H1 (cell line): Measurements from ENCODE around the gene GLP1R. TPM values are rescaled to one million over a fixed set of nuclear protein-coding genes. Genes with fewer than 3 reads are reported as not detected.

Source experiments
- CTCF ChIA-PET: fragments of 300-600 bp; sonication (Branson Sonifier 250); formaldehyde crosslinking; loops from one replicate; lab custom pipeline; 2021; ENCODE audit not compliant: partially characterized antibody; lab: Charles Lee
- POLR2A ChIA-PET: fragments of 300-600 bp; sonication (Branson Sonifier 250); formaldehyde crosslinking; loops from one replicate; lab custom pipeline; 2021; ENCODE audit warnings: inconsistent platforms; ENCODE audit not compliant: partially characterized antibody; lab: Charles Lee
- DNase-seq, 2 experiments: peaks; one replicate each; pipeline versions ENCODE4 v3.0.0 to v3.0.0-alpha.2; 2010 to 2022; ENCODE audit warnings: low spot score in 2 of 2, low read depth in 1 of 2, mixed read lengths in 1 of 2
- FAIRE-seq: peaks from 2 replicates; lab custom pipeline; 2011; peaks lifted over from hg19 to GRCh38; lab: Jason Lieb, UNC
- H2AFZ ChIP-seq: 2 replicates; pipeline ENCODE4 v1.8.1; 2012; ENCODE audit warnings: low read length, inconsistent platforms
- H2AK5ac ChIP-seq: 2 replicates; pipeline ENCODE4 v1.6.1; 2013; ENCODE audit warnings: low read depth, low read length
- H2BK120ac ChIP-seq: replicated peaks from 2 replicates; pipeline ENCODE3; 2013; ENCODE audit warnings: low read depth, low read length, inconsistent platforms
- H2BK12ac ChIP-seq: 2 replicates; pipeline ENCODE4 v1.6.1; 2013; ENCODE audit warnings: low read depth, low read length
- H2BK15ac ChIP-seq: 2 replicates; pipeline ENCODE4 v1.6.1; 2013; ENCODE audit warnings: low read length
- H2BK20ac ChIP-seq: 2 replicates; pipeline ENCODE4 v1.6.1; 2013; ENCODE audit warnings: low read length
- H2BK5ac ChIP-seq: 2 replicates; pipeline ENCODE4 v1.6.1; 2013; ENCODE audit warnings: low read depth, low read length
- H3K14ac ChIP-seq: 2 replicates; pipeline ENCODE4 v1.6.1; 2013; ENCODE audit warnings: inconsistent platforms; ENCODE audit not compliant: insufficient read length
- H3K18ac ChIP-seq: 2 replicates; pipeline ENCODE4 v1.6.1; 2013; ENCODE audit warnings: low read length; ENCODE audit errors: extremely low read depth
- H3K23ac ChIP-seq: 2 replicates; pipeline ENCODE4 v1.6.1; 2013; ENCODE audit warnings: inconsistent platforms; ENCODE audit not compliant: insufficient read length
- H3K23me2 ChIP-seq: 2 replicates; pipeline ENCODE4 v1.6.1; 2013; ENCODE audit warnings: low read depth, low read length
- H3K27ac ChIP-seq: 2 replicates; pipeline ENCODE4 v1.6.1; 2011; ENCODE audit warnings: low read depth, low read length, inconsistent platforms
- H3K27me3 ChIP-seq, 4 experiments: replicated peaks in 1 of 4; 1 replicate in 1 of 4; 2 replicates in 3 of 4; pipeline versions ENCODE4 v1.6.1 to v1.8.1; 2011 to 2013; ENCODE audit warnings: low read length in 3 of 4, mild to moderate bottlenecking in 3 of 4, inconsistent platforms in 2 of 4, mixed read lengths in 2 of 4, moderate library complexity in 1 of 4; ENCODE audit not compliant: control insufficient read depth in 3 of 4, insufficient read depth in 3 of 4; ENCODE audit errors: extremely low read depth in 1 of 4
- H3K36me3 ChIP-seq, 4 experiments: 2 replicates each; pipeline versions ENCODE4 v1.6.1 to v1.8.1; 2011 to 2013; ENCODE audit warnings: mild to moderate bottlenecking in 4 of 4, low read length in 3 of 4, moderate library complexity in 2 of 4, control low read depth in 1 of 4, inconsistent platforms in 1 of 4; ENCODE audit not compliant: insufficient read depth in 4 of 4, control insufficient read depth in 2 of 4
- H3K4ac ChIP-seq: replicated peaks from 2 replicates; pipeline ENCODE3; 2013; ENCODE audit warnings: low read length, low read depth, mixed read lengths, inconsistent platforms; ENCODE audit not compliant: insufficient read length
- H3K4me1 ChIP-seq, 4 experiments: replicated peaks in 1 of 4; 1 replicate in 1 of 4; 2 replicates in 3 of 4; pipeline versions ENCODE4 v1.6.1 to v1.8.1; 2011 to 2013; ENCODE audit warnings: low read length in 3 of 4, inconsistent platforms in 2 of 4, mixed read lengths in 1 of 4; ENCODE audit not compliant: insufficient read depth in 4 of 4, control insufficient read depth in 3 of 4
- H3K4me2 ChIP-seq, 2 experiments: 2 replicates each; pipeline versions ENCODE4 v1.6.1 to v1.8.1; 2011 to 2013; ENCODE audit warnings: low read depth in 2 of 2, low read length in 2 of 2, control low read depth in 1 of 2, inconsistent platforms in 1 of 2, mild to moderate bottlenecking in 1 of 2; ENCODE audit not compliant: insufficient read depth in 1 of 2
- H3K4me3 ChIP-seq, 4 experiments: fragments of 200-600, 300-600 bp in 1 of 4; sonication (generic), shearing (Covaris generic), sonication (Bioruptor Twin) in 1 of 4; 2 replicates each; pipeline versions ENCODE4 v1.5.1 to v1.8.1; 2011 to 2016; ENCODE audit warnings: low read length in 4 of 4, low read depth in 3 of 4, control low read depth in 2 of 4, inconsistent platforms in 2 of 4, mild to moderate bottlenecking in 2 of 4, mixed read lengths in 1 of 4, moderate library complexity in 1 of 4; ENCODE audit not compliant: insufficient read depth in 2 of 4; ENCODE audit errors: extremely low read depth in 1 of 4
- H3K56ac ChIP-seq: replicated peaks from 2 replicates; pipeline ENCODE3; 2013; ENCODE audit warnings: low read depth, mild to moderate bottlenecking, mixed read lengths, low read length, inconsistent platforms; ENCODE audit not compliant: insufficient read length
- H3K79me1 ChIP-seq: 2 replicates; pipeline ENCODE4 v1.6.1; 2013; ENCODE audit warnings: low read depth, low read length, control low read depth
- H3K79me2 ChIP-seq, 2 experiments: 2 replicates each; pipeline versions ENCODE4 v1.6.1 to v1.8.1; 2012 to 2013; ENCODE audit warnings: low read length in 2 of 2, mild to moderate bottlenecking in 2 of 2, inconsistent platforms in 1 of 2; ENCODE audit not compliant: insufficient read depth in 2 of 2, control insufficient read depth in 1 of 2
- H3K9ac ChIP-seq, 4 experiments: replicated peaks in 1 of 4; 1 replicate in 1 of 4; 2 replicates in 3 of 4; pipeline versions ENCODE4 v1.6.1 to v1.8.1; 2011 to 2013; ENCODE audit warnings: low read depth in 3 of 4, low read length in 3 of 4, control low read depth in 2 of 4, mild to moderate bottlenecking in 2 of 4, moderate library complexity in 2 of 4, inconsistent platforms in 1 of 4; ENCODE audit errors: extremely low read depth in 1 of 4
- H3K9me3 ChIP-seq, 2 experiments: 2 replicates each; pipeline versions ENCODE4 v1.6.1 to v1.8.1; 2012 to 2013; ENCODE audit warnings: mild to moderate bottlenecking in 2 of 2, moderate library complexity in 2 of 2, control low read depth in 1 of 2, inconsistent platforms in 1 of 2, low read depth in 1 of 2, low read length in 1 of 2, mixed read lengths in 1 of 2; ENCODE audit not compliant: insufficient read depth in 2 of 2
- H4K20me1 ChIP-seq, 2 experiments: replicated peaks in 1 of 2; 2 replicates each; pipeline versions ENCODE3 to v1.8.1; 2011 to 2013; ENCODE audit warnings: inconsistent platforms in 2 of 2, low read length in 2 of 2, mild to moderate bottlenecking in 1 of 2; ENCODE audit not compliant: insufficient read depth in 2 of 2, control insufficient read depth in 1 of 2
- H4K5ac ChIP-seq: 2 replicates; pipeline ENCODE4 v1.6.1; 2013; ENCODE audit warnings: low read length, low read depth, mixed read lengths, inconsistent platforms; ENCODE audit not compliant: insufficient read length
- H4K8ac ChIP-seq: 2 replicates; pipeline ENCODE4 v1.8.0; 2013; ENCODE audit warnings: mild to moderate bottlenecking, moderate library complexity, low read length, inconsistent platforms; ENCODE audit not compliant: insufficient read depth; ENCODE audit errors: extremely low read depth
- H4K91ac ChIP-seq: replicated peaks from 2 replicates; pipeline ENCODE3; 2013; ENCODE audit warnings: low read length, mixed read lengths, inconsistent platforms; ENCODE audit not compliant: insufficient read length
- BCL11A ChIP-seq, 2 experiments: IDR thresholded peaks; one replicate each; pipeline ENCODE4 v1.6.1; 2011; ENCODE audit warnings: low read depth in 2 of 2, low read length in 2 of 2, mild to moderate bottlenecking in 2 of 2
- E2F6 ChIP-seq: IDR thresholded peaks from 2 replicates; pipeline ENCODE4 v1.6.1; 2012; ENCODE audit warnings: inconsistent platforms
- NRF1 ChIP-seq: IDR thresholded peaks from 2 replicates; pipeline ENCODE4 v1.6.1; 2011; ENCODE audit warnings: mild to moderate bottlenecking, low read depth, low read length, improper control_type of control experiment
- POU5F1 ChIP-seq: IDR thresholded peaks from 2 replicates; pipeline ENCODE4 v1.6.1; 2011; ENCODE audit warnings: low read depth, mild to moderate bottlenecking, low read length, moderate library complexity
- RNF2 ChIP-seq: fragments of 200-900, 300-1000 bp; sonication (generic); IDR thresholded peaks from 2 replicates; pipeline ENCODE4 v1.7.1; 2016; ENCODE audit warnings: borderline replicate concordance, low read depth, mild to moderate bottlenecking, antibody characterized with exemption, low read length; ENCODE audit not compliant: poor library complexity, severe bottlenecking; ENCODE audit errors: missing control alignments
- SP2 ChIP-seq: IDR thresholded peaks from 2 replicates; pipeline ENCODE4 v1.6.1; 2012; ENCODE audit warnings: mild to moderate bottlenecking, low read length, inconsistent platforms
- WGBS, 2 experiments: shearing (Covaris generic) in 1 of 2; methylation state at CpG; one replicate each; pipeline versions ENCODE4 v1.1.6 to v1.1.7; 2013 to 2015; ENCODE audit warnings: low lambda C conversion rate in 2 of 2, mixed read lengths in 2 of 2, inconsistent platforms in 1 of 2, low coverage in 1 of 2, missing lambda C conversion rate in 1 of 2; ENCODE audit not compliant: insufficient replicate concordance in 2 of 2, insufficient coverage in 1 of 2, insufficient read length in 1 of 2; ENCODE audit errors: extremely low coverage in 1 of 2, missing lambda C conversion rate in 1 of 2; 5-methylcytosine and 5-hydroxymethylcytosine counted together
- polyA plus RNA-seq, 7 experiments: library from polyadenylated mRNA; depleted of rRNA in 3 of 7; stranded (reverse) in 5 of 7; unstranded in 2 of 7; fragments of >200 nt in 5 of 7; fragments of 200-250 nt in 2 of 7; gene quantifications; 1 replicate in 5 of 7; 2 replicates in 1 of 7; 4 replicates in 1 of 7; pipeline versions ENCODE4 v1.2.1 to v1.2.3, GENCODE V29; 2011 to 2013; ENCODE audit warnings: missing spikeins in 2 of 7, mixed read lengths in 2 of 7
- total RNA-seq: library from RNA; stranded (reverse); fragmentation: NEBNext Ultra II Directional; extraction: Animal tissue kit (Norgen Biotek cat#: 25700); gene quantifications from 2 replicates; pipeline ENCODE4 v1.2.1, GENCODE V29; 2021

The GLP1R gene
- total and polyA plus RNA-seq, 2 of the 8 experiments (the other 6 are each of a cell fraction or from before 2014, with no cell fraction given) = 2.6 to 2.7 TPM

- H3K27ac ChIP-seq = no peak overlapping the region
Measured at GRCh38 chr6:39004801-39005200, 43.8 kb upstream of the GLP1R start.

More at GRCh38 chr6:39004801-39005200, 43.8 kb upstream of the GLP1R start:
- no peaks in the 10 kb centered on the region for H3K79me2 ChIP-seq
- no peaks in the 10 kb centered on the region for H4K20me1 ChIP-seq
- ChIA-PET CTCF (interaction anchor here (0.8 to 15.1 kb wide), 8 partner anchors 8 to 306 kb away, joined by 4 to 250 read pairs (median 21); no protein-coding TSS in a partner anchor), POLR2A (no interaction called here)
- TF ChIP-seq POU5F1 (no peak), E2F6 (no peak), BCL11A (IDR thresholded peaks at IDR 0.05; ENCODE audit: low read depth in 2 of 2, low read length in 2 of 2) (no peak), SP2 (no peak), RNF2 (no peak), NRF1 (no peak)
- DNase-seq (no peak), FAIRE-seq (no peak)
- H3K79me1 ChIP-seq = no peaks in the 10 kb centered on the region
- no peak overlapping the region for H2BK15ac ChIP-seq
- H3K27me3 ChIP-seq = no peaks in the 10 kb centered on the region; a peak in 1 of 7 replicates
- no peaks in the 10 kb centered on the region for H3K4me1 ChIP-seq
- H3K4ac ChIP-seq = no peak overlapping the region
- no peak overlapping the region for H2AFZ ChIP-seq
- no peak overlapping the region for H3K4me3 ChIP-seq
- H3K23me2 ChIP-seq = no peaks in the 10 kb centered on the region
- H3K36me3 ChIP-seq = no peaks in the 10 kb centered on the region
- H2BK20ac ChIP-seq = no peak overlapping the region
- H2BK12ac ChIP-seq = no peak overlapping the region
- WGBS, 2 experiments = 91% methylated on average over 2 of the region's 2 CpGs; no CpG with 5 or more reads in 1 of the 2 experiments
- no peak overlapping the region for H2BK120ac ChIP-seq
- H2BK5ac ChIP-seq = no peak overlapping the region
- H3K56ac ChIP-seq = no peak overlapping the region
- no peak overlapping the region for H4K91ac ChIP-seq
- H4K5ac ChIP-seq = no peak overlapping the region
- H3K9ac ChIP-seq = no peak overlapping the region
- H4K8ac ChIP-seq = no peak overlapping the region
- no peak overlapping the region for H3K4me2 ChIP-seq
- no peak overlapping the region for H3K18ac ChIP-seq
- H3K14ac ChIP-seq = no peak overlapping the region
- H3K9me3 ChIP-seq = no peaks in the 10 kb centered on the region
- no peak overlapping the region for H2AK5ac ChIP-seq
- no peak overlapping the region for H3K23ac ChIP-seq
